Hematopoietic multipotent progenitor cell treated with erythropoietin and hydrocortisone succinate and interleukin-3 and kit ligand, for 15 days (in vitro differentiated cells): ENCODE measurements around the gene EVX2.

Experiments
- DNase-seq: peaks from one replicate; pipeline ENCODE4 v3.0.0-alpha.2; 2015; ENCODE audit warnings: low spot score

Gene EVX2

DNA sequence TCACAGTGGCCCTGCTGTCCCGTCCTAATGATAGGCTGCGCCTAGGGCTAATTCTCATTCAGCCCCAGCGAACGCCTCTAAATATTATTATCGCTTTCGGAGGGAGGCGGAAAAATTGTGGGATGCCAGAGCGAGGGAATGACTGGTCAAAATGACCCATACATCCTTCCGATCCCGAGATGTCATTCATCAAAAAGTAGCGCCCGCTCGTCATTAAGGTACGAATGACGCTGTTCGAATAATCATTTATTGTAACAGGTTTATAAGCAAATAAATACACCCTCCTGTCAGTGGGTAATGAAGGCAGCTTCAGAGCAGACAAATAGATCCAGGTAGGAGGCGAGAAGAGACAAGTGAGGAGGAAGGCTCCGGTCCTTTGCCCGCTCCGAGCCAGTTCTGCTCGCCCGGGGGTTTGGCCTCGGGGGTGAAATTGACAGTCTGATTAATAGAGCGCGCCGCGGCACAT is at the start of gene EVX2:
Gene EVX2 (minus strand): TSS at position 167 of the 466 bp plus-strand sequence. CDS start 186 bp downstream, outside the sequence.
- no peak for DNase-seq

- no peak for DNase-seq
Measured at GRCh38 chr2:176133389-176133788, 49.6 kb upstream of the EVX2 start.

- DNase-seq: no peak
Measured at GRCh38 chr2:176132205-176133171, 48.7 kb upstream of the EVX2 start.

- DNase-seq: no peak
Measured at GRCh38 chr2:176131848-176132158, 48.0 kb upstream of the EVX2 start.

DNA sequence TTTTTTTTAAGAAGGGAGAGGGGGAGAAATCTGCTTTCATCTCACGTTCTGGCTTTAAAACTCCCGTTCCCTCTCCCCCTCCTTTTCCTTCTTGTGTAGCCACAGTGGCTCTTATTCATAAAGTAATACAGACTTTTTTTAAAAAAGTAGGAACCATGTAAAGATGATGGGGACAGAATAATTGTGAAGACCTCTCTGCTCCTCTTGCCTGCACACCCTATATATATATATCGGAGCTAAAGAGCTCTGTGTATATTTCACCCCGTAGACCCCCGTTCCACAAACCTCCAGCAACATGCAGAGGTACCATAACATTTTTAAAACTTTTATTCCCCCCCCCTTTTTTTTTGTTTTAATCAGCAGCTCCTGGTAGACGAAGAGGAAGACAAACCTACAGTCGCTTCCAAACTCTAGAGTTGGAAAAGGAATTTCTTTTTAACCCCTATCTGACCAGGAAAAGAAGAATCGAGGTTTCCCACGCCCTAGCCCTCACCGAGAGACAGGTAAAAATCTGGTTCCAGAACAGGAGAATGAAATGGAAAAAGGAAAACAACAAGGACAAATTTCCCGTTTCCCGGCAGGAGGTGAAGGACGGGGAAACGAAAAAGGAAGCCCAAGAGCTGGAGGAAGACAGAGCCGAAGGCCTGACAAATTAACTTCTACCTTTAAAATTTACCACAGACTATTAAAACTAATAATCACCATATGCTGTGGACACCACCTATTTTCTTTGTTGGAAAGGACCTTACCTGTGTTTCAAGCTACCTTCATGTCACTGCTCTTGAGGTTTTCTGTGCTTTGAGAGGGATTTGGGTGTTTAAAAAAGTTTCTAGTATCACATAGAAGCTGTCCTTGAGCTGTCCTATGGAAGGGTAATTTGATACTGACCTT is 47.4 kb upstream of the EVX2 start:
- no peak for DNase-seq

- DNase-seq: no peak
Measured at GRCh38 chr2:176130147-176130956, 46.6 kb upstream of the EVX2 start.

GRCh38 chr2:176129813-176130146 is 46.0 kb upstream of the EVX2 start:
- no peak for DNase-seq

DNA sequence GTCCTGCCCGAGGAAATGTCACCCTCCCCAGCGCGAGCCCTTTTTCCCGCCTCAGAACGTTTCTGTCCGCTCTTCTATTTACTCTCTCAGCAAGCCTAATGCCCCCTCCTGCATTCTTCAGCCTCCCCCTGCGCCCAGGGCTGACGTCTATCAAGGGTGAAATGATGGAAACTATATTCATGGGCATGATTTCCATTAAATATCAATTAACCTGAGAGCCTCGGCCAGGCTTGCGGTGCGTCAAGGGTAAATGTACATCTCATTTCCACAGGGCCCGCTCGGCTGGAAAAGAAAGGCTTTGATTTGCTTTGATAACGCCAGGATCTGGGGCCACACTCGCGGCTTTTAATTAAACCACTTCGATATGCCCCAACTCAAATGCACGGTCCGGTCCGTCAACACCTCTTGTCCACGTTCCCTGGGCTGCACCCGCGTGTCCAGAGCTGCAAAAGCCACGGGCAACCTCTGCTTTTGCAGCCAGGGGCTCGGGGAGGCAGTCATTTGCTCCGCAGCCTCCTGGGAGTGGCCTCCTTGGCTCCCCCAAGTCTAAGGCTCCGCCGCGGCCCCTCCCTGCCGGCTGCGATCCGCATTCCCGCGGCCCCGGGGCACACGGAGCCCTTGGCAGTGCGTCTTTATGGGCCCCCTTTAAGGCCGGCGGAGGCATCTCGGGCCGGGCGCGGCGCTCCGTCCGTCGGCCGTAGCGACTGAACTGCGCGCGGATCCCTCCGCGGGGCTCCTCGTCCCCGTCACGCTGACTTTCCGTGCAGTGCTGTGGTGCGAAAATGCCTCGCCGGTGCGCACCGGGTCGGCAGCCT is 45.4 kb upstream of the EVX2 start, which contains the start of gene HOXD8:
Gene HOXD8 (plus strand): TSS at position 724 of the 815 bp plus-strand sequence. CDS start 662 bp downstream, outside the sequence.
- no peak for DNase-seq

GRCh38 chr2:176128172-176128981 is 44.6 kb upstream of the EVX2 start:
- no peak for DNase-seq

- DNase-seq: no peak
Measured at GRCh38 chr2:176127774-176128072, 44.0 kb upstream of the EVX2 start.

DNA sequence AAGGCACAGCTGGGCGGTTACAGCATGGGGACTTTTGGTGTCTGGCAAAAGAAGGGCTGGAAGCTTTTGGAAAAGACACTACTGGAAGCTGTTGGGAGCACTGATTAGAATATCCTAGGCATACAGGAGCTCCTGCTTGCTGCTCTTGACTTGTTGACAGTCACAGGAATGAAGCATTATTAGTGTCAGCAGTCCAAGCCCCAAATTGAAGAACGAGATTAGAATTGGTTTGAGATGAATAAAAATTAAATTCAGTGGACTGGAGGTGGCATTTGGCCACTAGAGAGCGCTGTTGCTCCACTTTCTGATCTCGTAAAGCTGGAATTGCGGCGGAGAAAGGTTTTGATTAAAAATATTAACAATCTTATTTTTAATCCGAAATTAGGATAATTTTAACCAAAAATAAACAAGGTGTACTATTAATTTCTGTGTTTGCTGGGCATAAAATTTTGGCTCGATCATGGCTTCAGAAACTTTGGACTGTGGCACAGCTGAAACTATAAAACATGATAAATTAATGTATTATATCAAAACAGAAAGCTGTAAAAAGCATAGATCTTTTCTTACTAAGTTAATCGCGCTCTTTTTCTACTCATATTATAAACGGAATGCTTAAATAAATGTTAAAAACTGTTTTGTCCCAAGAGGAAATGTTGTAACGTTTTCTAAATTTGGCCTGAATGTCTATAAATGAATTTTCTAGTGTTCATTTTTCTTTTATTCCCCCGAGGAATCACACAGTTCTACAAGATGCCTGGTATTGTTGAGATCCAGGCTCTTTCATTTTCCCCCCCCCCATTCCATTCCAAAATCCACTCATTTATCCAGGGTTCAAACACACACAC is 43.4 kb upstream of the EVX2 start:
- DNase-seq: peak; percentile 60

GRCh38 chr2:176125772-176126054 is 42.0 kb upstream of the EVX2 start:
- DNase-seq: no peak

DNA sequence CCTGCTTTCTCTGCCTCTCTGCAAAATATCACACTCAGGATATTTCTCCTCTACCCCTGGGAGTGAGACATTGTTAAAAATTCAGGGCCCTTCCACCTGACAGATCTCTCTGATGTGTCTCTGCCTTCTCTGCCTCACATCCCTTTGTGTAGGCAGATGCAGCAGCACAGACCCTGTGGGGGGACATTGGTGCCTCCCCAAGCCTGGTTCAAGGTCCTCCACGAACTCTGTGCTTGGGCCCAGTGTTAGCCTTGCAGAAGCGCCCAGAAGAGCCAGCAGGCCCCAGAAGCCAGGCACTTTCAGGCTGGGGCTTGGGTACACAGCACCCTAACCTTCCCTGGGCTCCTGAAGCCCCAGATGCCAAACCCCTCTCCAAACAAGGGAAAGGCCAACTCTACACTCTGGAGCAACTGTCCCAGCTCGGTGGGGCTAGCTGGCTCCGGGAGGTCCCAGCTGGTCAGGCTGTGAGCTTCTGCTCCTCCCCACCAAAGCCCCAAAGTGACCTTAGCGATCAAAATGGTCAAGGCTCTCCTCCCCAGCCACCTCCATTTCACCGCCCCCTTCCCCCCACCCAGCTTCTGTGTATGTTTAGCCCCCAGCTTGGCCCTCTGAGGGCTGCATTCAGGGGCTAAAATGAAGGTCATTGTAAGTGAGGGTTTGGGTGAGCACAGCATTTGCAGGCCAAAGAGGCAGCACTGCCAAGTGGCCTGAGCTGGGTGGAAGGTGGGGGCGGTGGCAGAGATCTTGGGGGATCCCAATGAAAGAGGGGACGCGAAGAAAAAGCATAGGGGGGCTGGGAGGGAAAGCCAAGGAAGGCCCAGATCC is 41.4 kb upstream of the EVX2 start:
- DNase-seq: no peak

GRCh38 chr2:176124110-176124946 is 40.6 kb upstream of the EVX2 start:
- DNase-seq: no peak

DNA sequence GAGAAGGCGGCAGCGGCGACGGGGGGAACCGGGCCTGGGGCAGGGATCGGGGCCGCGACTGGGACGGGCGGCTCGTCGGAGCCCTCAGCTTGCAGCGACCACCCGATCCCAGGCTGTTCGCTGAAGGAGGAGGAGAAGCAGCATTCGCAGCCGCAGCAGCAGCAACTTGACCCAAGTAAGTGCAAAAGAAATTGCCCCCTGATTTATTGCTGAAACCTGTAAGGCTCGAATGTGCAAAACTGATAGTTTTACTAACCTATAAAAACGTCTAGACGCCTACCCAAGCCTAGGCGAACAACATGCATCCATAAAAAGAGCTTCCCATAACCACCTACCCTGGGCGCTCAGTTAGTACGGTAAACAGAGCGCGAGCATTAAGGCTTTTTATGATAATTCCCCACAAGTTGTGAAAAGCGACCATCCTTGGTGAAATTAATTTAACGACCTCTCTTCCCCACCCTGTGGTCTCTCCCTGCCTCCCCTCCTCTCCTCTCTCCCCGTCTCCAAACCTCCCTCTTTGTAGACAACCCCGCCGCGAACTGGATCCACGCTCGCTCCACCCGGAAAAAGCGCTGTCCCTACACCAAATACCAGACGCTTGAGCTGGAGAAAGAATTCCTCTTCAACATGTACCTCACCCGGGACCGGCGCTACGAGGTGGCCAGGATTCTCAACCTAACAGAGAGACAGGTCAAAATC is 39.8 kb upstream of the EVX2 start:
- no peak for DNase-seq

- DNase-seq: no peak
Measured at GRCh38 chr2:176122683-176123410, 39.1 kb upstream of the EVX2 start, which contains the start of gene HOXD9. Gene HOXD9 (plus strand): TSS chr2:176122719. CDS start chr2:176122769, 50 bp downstream.
